Urinary bladder (tissue), 4 donors: ENCODE measurements around the gene NOS3. TPM values are rescaled to one million over a fixed set of nuclear protein-coding genes. Genes with fewer than 3 reads are reported as not detected.
A peak's percentile ranks its signal among the peaks of the same experiment; 100 is the strongest.
"Not testable (repeated sequence)": the region's sequence is repeated elsewhere in the genome, so short reads cannot be mapped to it uniquely, and the experiment has no call there.

Experiments
- DNase-seq: peaks from one replicate; pipeline ENCODE4 v3.0.0-alpha.2; 2015; ENCODE audit errors: extremely low spot score
- H3K27ac ChIP-seq: one replicate; pipeline ENCODE4 v1.5.1; 2013; ENCODE audit warnings: low read depth, mild to moderate bottlenecking, moderate library complexity
- H3K36me3 ChIP-seq: one replicate; pipeline ENCODE4 v1.6.1; 2013; ENCODE audit warnings: mild to moderate bottlenecking, moderate library complexity; ENCODE audit not compliant: insufficient read depth
- H3K4me1 ChIP-seq: one replicate; pipeline ENCODE4 v1.6.1; 2013; ENCODE audit warnings: mild to moderate bottlenecking, moderate library complexity; ENCODE audit not compliant: insufficient read depth
- H3K4me3 ChIP-seq: one replicate; pipeline ENCODE4 v1.5.1; 2013; ENCODE audit warnings: low read depth, low read length
- WGBS: extraction: QIAGEN DNeasy Blood & Tissue Kit; methylation state at CpG from one replicate; pipeline ENCODE4 v1.1.7; 2013; 5-methylcytosine and 5-hydroxymethylcytosine counted together
- polyA plus RNA-seq: library from polyadenylated mRNA; stranded (reverse); fragments of 200-250 nt; gene quantifications from one replicate; pipeline ENCODE4 v1.2.3, GENCODE V29; 2013
- total RNA-seq: library from RNA; depleted of rRNA; stranded (reverse); fragments of >200 nt; gene quantifications from one replicate; pipeline ENCODE4 v1.2.3, GENCODE V29; 2014
- donor health status: healthy with polysubstance abuse.
- donor health status: healthy.

NOS3 gene
- total and polyA plus RNA-seq, 2 donors: 6.0 to 15.8 TPM

- Histone ChIP-seq H3K4me3 (no peak overlapping the region), H3K27ac (no peak overlapping the region), H3K36me3 (no peaks in the 10 kb centered on the region), H3K4me1 (no peaks in the 10 kb centered on the region)
- no peak for DNase-seq
- WGBS: 58% methylated on average over 1 of the region's 1 CpG
Observed at GRCh38 chr7:151011097-151011409, 20.2 kb downstream of the NOS3 start.

- H3K36me3 ChIP-seq, H3K27ac ChIP-seq, H3K4me3 ChIP-seq, DNase-seq, H3K4me1 ChIP-seq: not testable (repeated sequence)
- 86% methylated on average over 12 of the region's 12 CpGs for WGBS
Observed at GRCh38 chr7:151011616-151012015, 20.8 kb downstream of the NOS3 start.

GRCh38 chr7:151012031-151012692 lies 21.3 kb downstream of the NOS3 start:
- Histone ChIP-seq H3K4me3 (no peak overlapping the region), H3K27ac (no peak overlapping the region), H3K36me3 (no peaks in the 10 kb centered on the region), H3K4me1 (no peaks in the 10 kb centered on the region)
- WGBS: 79% methylated on average over 6 of the region's 6 CpGs
- no peak for DNase-seq

GRCh38 chr7:151012911-151013347 lies 22.1 kb downstream of the NOS3 start:
- H3K27ac ChIP-seq: no peak overlapping the region
- DNase-seq: no peak
- H3K4me3 ChIP-seq: no peak overlapping the region

GRCh38 chr7:151013356-151013732 lies 22.5 kb downstream of the NOS3 start:
- Histone ChIP-seq H3K4me3 (peak overlapping the region; percentile 8), H3K4me1 (no peaks in the 10 kb centered on the region), H3K27ac (no peak overlapping the region), H3K36me3 (no peaks in the 10 kb centered on the region)
- 17% methylated on average over 26 of the region's 26 CpGs for WGBS
- DNase-seq: no peak

More at GRCh38 chr7:151012911-151013347, 22.1 kb downstream of the NOS3 start:
- Histone ChIP-seq H3K4me1 (no peaks in the 10 kb centered on the region), H3K36me3 (no peaks in the 10 kb centered on the region)
- WGBS: 33% methylated on average over 23 of the region's 23 CpGs

GRCh38 chr7:151013733-151014497 lies 23.1 kb downstream of the NOS3 start:
- no peaks in the 10 kb centered on the region for H3K36me3 ChIP-seq
- no peak overlapping the region for H3K27ac ChIP-seq
- H3K4me3 ChIP-seq: peak overlapping the region; percentile 8
- peak; percentile 63 for DNase-seq
- 30% methylated on average over 55 of the region's 55 CpGs for WGBS
- no peaks in the 10 kb centered on the region for H3K4me1 ChIP-seq

GRCh38 chr7:151014950-151015349 lies 24.1 kb downstream of the NOS3 start:
- Histone ChIP-seq H3K4me1 (no peaks in the 10 kb centered on the region), H3K4me3 (no peak overlapping the region), H3K36me3 (no peaks in the 10 kb centered on the region), H3K27ac (no peak overlapping the region)
- WGBS: 81% methylated on average over 8 of the region's 8 CpGs
- no peak for DNase-seq

- DNase-seq: no peak
- no peaks in the 10 kb centered on the region for H3K36me3 ChIP-seq
- no peak overlapping the region for H3K4me3 ChIP-seq
- no peak overlapping the region for H3K27ac ChIP-seq
- no peaks in the 10 kb centered on the region for H3K4me1 ChIP-seq
- WGBS: 83% methylated on average over 5 of the region's 5 CpGs
Observed at GRCh38 chr7:151015967-151016366, 25.1 kb downstream of the NOS3 start.

GRCh38 chr7:151016505-151016904 lies 25.7 kb downstream of the NOS3 start:
- whole genome bisulfite sequencing: 89% methylated on average over 8 of the region's 8 CpGs
- no peak for DNase-seq
- no peak overlapping the region for H3K27ac ChIP-seq
- no peaks in the 10 kb centered on the region for H3K36me3 ChIP-seq
- H3K4me3 ChIP-seq: no peak overlapping the region
- H3K4me1 ChIP-seq: no peaks in the 10 kb centered on the region

- Histone ChIP-seq H3K4me3 (no peak overlapping the region), H3K4me1 (no peaks in the 10 kb centered on the region), H3K36me3 (no peaks in the 10 kb centered on the region), H3K27ac (no peak overlapping the region)
- 89% methylated on average over 15 of the region's 15 CpGs for WGBS
- no peak for DNase-seq
Observed at GRCh38 chr7:151016942-151017341, 26.1 kb downstream of the NOS3 start.

GRCh38 chr7:151017370-151017952 lies 26.6 kb downstream of the NOS3 start:
- Histone ChIP-seq H3K4me1 (no peaks in the 10 kb centered on the region), H3K4me3 (no peak overlapping the region), H3K27ac (no peak overlapping the region), H3K36me3 (no peaks in the 10 kb centered on the region)
- DNase-seq: no peak
- 53% methylated on average over 13 of the region's 13 CpGs for WGBS

- 3% methylated on average over 34 of the region's 34 CpGs for WGBS
- no peak for DNase-seq
- Histone ChIP-seq H3K4me1 (no peaks in the 10 kb centered on the region), H3K4me3 (no peak overlapping the region), H3K27ac (no peak overlapping the region), H3K36me3 (no peaks in the 10 kb centered on the region)
Observed at GRCh38 chr7:151017953-151018420, 27.2 kb downstream of the NOS3 start.

- WGBS: under 1% methylated on average over 82 of the region's 82 CpGs
- H3K4me3 ChIP-seq: no peak overlapping the region
- no peaks in the 10 kb centered on the region for H3K36me3 ChIP-seq
- DNase-seq: no peak
- H3K27ac ChIP-seq: no peak overlapping the region
- H3K4me1 ChIP-seq: no peaks in the 10 kb centered on the region
Observed at GRCh38 chr7:151018421-151019129, 27.8 kb downstream of the NOS3 start.

- WGBS: 22% methylated on average over 20 of the region's 20 CpGs
- H3K27ac ChIP-seq: no peak overlapping the region
- no peaks in the 10 kb centered on the region for H3K4me1 ChIP-seq
- H3K36me3 ChIP-seq: no peaks in the 10 kb centered on the region
- no peak overlapping the region for H3K4me3 ChIP-seq
- no peak for DNase-seq
Observed at GRCh38 chr7:151019130-151019447, 28.3 kb downstream of the NOS3 start.
